CD8-positive, alpha-beta memory T cell (primary cell): Measurements from ENCODE around the gene SAFB2. TPM values are rescaled to one million over a fixed set of nuclear protein-coding genes. Genes with fewer than 3 reads are reported as not detected.

ENCODE experiments used
- CTCF ChIA-PET: fragments of 350-600 bp; sonication (Branson Sonifier 250); formaldehyde crosslinking; loops from one replicate; lab custom pipeline; 2021; ENCODE audit warnings: antibody characterized with exemption; lab: Charles Lee
- POLR2A ChIA-PET: fragments of 350-600 bp; sonication (Branson Sonifier 250); formaldehyde crosslinking; loops from one replicate; lab custom pipeline; 2021; ENCODE audit warnings: antibody characterized with exemption; lab: Charles Lee
- DNase-seq, 5 donors: peaks; one replicate each; pipeline versions ENCODE4 v3.0.0 to v3.0.0-alpha.2; 2020 to 2022; ENCODE audit warnings: mixed read lengths in 1 of 5
- H3K27ac ChIP-seq: one replicate; pipeline ENCODE4 v1.7.0; 2013; ENCODE audit warnings: low read depth, mild to moderate bottlenecking, low read length, moderate library complexity
- H3K27me3 ChIP-seq: 2 replicates; pipeline ENCODE4 v1.7.0; 2013; ENCODE audit warnings: low read length, mild to moderate bottlenecking; ENCODE audit not compliant: insufficient read depth, poor library complexity, severe bottlenecking
- H3K36me3 ChIP-seq: 2 replicates; pipeline ENCODE4 v1.7.0; 2013; ENCODE audit warnings: mild to moderate bottlenecking, low read length, moderate library complexity; ENCODE audit not compliant: insufficient read depth
- H3K4me1 ChIP-seq: 2 replicates; pipeline ENCODE4 v1.7.0; 2013; ENCODE audit warnings: mild to moderate bottlenecking, low read length, moderate library complexity; ENCODE audit not compliant: insufficient read depth
- H3K4me3 ChIP-seq: 2 replicates; pipeline ENCODE4 v1.7.0; 2013; ENCODE audit warnings: mild to moderate bottlenecking, low read length
- H3K9me3 ChIP-seq: 2 replicates; pipeline ENCODE4 v1.7.0; 2013; ENCODE audit warnings: mild to moderate bottlenecking, low read length
- H3K27ac Mint-ChIP-seq, 8 donors: one replicate each; pipeline ENCODE4 v1.8.0; 2020 to 2021; ENCODE audit warnings: mixed read lengths in 8 of 8, mild to moderate bottlenecking in 6 of 8, inconsistent platforms in 3 of 8, moderate library complexity in 3 of 8
- H3K27me3 Mint-ChIP-seq, 2 donors: one replicate each; pipeline ENCODE4 v1.8.0; 2020 to 2021; ENCODE audit warnings: mixed read lengths in 2 of 2, mild to moderate bottlenecking in 1 of 2, moderate library complexity in 1 of 2
- H3K36me3 Mint-ChIP-seq, 3 donors: one replicate each; pipeline ENCODE4 v1.8.0; 2020 to 2021; ENCODE audit warnings: mixed read lengths in 3 of 3, inconsistent platforms in 1 of 3, mild to moderate bottlenecking in 1 of 3
- H3K4me1 Mint-ChIP-seq, 3 donors: one replicate each; pipeline ENCODE4 v1.8.0; 2020 to 2021; ENCODE audit warnings: mixed read lengths in 3 of 3, inconsistent platforms in 1 of 3, mild to moderate bottlenecking in 1 of 3
- H3K4me3 Mint-ChIP-seq, 7 donors: one replicate each; pipeline ENCODE4 v1.8.0; 2020 to 2021; ENCODE audit warnings: mixed read lengths in 7 of 7, mild to moderate bottlenecking in 6 of 7, moderate library complexity in 4 of 7, inconsistent platforms in 2 of 7
- H3K9me3 Mint-ChIP-seq, 5 donors: one replicate each; pipeline ENCODE4 v1.8.0; 2020 to 2022; ENCODE audit warnings: mixed read lengths in 5 of 5, mild to moderate bottlenecking in 3 of 5, moderate library complexity in 2 of 5, inconsistent platforms in 1 of 5
- polyA plus RNA-seq: library from polyadenylated mRNA; unstranded; fragments of 300-500 nt; fragmentation: Illumina TruSeq; gene quantifications from one replicate; pipeline ENCODE4 v1.2.3, GENCODE V29; 2021
- total RNA-seq, 2 experiments: library from RNA; stranded (reverse); gene quantifications; one replicate each; pipeline ENCODE4 v1.2.3, GENCODE V29; 2021

The SAFB2 gene
- total and polyA plus RNA-seq, 3 experiments from 2014 or later: 56.4 to 98.2 (median 87.8) TPM

- Histone ChIP-seq H3K36me3 (peaks cover 70% of the 10 kb centered on the region), H3K27ac (no peak overlapping the region), H3K9me3 (no peaks in the 10 kb centered on the region), H3K27me3 (no peaks in the 10 kb centered on the region), H3K4me3 (no peak overlapping the region), H3K4me1 (no peaks in the 10 kb centered on the region)
- no peak overlapping the region for H3K4me3 Mint-ChIP-seq
- H3K36me3 Mint-ChIP-seq: peaks cover 4 to 87% (median 36%) of the 10 kb centered on the region in 3 donors
- H3K9me3 Mint-ChIP-seq: no peaks in the 10 kb centered on the region
- peaks cover 36 to 48% (median 37%) of the 10 kb centered on the region in 3 donors for H3K4me1 Mint-ChIP-seq
- CTCF ChIA-PET: no interaction called here
- H3K27ac Mint-ChIP-seq: peak overlapping the region in 4 of 8 donors; percentile 18 to 60 (median 34)
- POLR2A ChIA-PET: no interaction called here
- peaks cover 0 to 3% of the 10 kb centered on the region in 2 donors for H3K27me3 Mint-ChIP-seq
- no peak for DNase-seq
These were observed 22.8 kb upstream of the SAFB2 start for GRCh38 chr19:5645409-5645808.

DNA sequence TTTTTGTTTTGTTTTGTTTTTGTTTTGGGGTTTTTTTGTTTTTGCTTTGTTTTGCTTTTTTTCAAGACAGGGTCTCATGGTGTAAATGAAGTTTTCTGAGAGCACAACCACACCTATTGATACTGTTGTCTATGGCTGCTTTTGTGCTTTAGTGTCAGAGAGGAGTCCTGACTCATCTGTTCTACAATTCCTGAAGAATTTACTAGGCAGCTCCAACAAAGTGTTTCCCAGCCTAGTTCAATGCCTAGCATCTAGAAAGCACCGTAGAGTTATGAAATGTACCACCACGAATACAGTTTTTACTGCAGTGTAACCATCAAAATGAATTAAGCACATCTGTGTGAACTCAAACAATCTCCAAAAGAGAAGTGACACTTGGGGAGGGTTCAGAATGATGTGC lies 21.5 kb upstream of the SAFB2 start:
- Histone ChIP-seq H3K36me3 (peaks cover 62% of the 10 kb centered on the region), H3K4me1 (peaks cover 3% of the 10 kb centered on the region), H3K27ac (no peak overlapping the region), H3K27me3 (no peaks in the 10 kb centered on the region), H3K4me3 (no peak overlapping the region), H3K9me3 (no peaks in the 10 kb centered on the region)
- no peak overlapping the region for H3K4me3 Mint-ChIP-seq
- peaks cover 4 to 83% (median 28%) of the 10 kb centered on the region in 3 donors for H3K36me3 Mint-ChIP-seq
- H3K27me3 Mint-ChIP-seq: peaks cover 0 to 3% of the 10 kb centered on the region in 2 donors
- DNase-seq: no peak
- peak overlapping the region in 3 of 8 donors; percentile 17 to 94 (median 77) for H3K27ac Mint-ChIP-seq
- POLR2A ChIA-PET: interaction anchor here (0.6 kb wide), 1 partner anchor 465 kb away, joined by 3 read pairs; no protein-coding TSS in a partner anchor
- no peaks in the 10 kb centered on the region for H3K9me3 Mint-ChIP-seq
- H3K4me1 Mint-ChIP-seq: peaks cover 40 to 56% (median 41%) of the 10 kb centered on the region in 3 donors
- CTCF ChIA-PET: no interaction called here

DNA sequence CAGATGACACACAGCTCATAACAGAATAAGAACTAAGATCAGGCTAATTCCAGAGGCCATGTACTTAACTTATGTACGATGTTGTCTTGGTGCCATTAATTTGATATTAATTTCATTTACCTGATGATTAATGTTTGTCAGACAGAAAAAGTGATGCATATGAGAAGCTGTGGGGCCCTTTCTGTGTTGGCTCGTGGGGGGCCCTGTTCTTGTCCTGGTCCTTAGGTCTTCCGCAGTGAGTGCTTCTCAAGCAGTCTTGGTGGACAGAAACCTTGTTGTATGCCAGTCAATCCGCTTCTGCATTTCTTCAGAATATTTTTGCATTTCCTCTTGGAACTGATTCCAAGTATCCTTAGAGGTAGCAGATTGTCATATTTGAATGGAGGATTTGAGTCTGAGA lies 20.5 kb upstream of the SAFB2 start:
- Mint-ChIP-seq H3K27me3 (peaks cover 0 to 3% of the 10 kb centered on the region in 2 donors), H3K4me3 (no peak overlapping the region), H3K9me3 (no peaks in the 10 kb centered on the region), H3K4me1 (peaks cover 41 to 57% (median 43%) of the 10 kb centered on the region in 3 donors), H3K36me3 (peaks cover 4 to 79% (median 24%) of the 10 kb centered on the region in 3 donors), H3K27ac (no peak overlapping the region)
- CTCF ChIA-PET: no interaction called here
- H3K9me3 ChIP-seq: no peaks in the 10 kb centered on the region
- DNase-seq: no peak
- H3K4me1 ChIP-seq: peaks cover 3% of the 10 kb centered on the region
- POLR2A ChIA-PET: no interaction called here
- no peak overlapping the region for H3K4me3 ChIP-seq
- H3K27me3 ChIP-seq: no peaks in the 10 kb centered on the region
- H3K27ac ChIP-seq: no peak overlapping the region
- H3K36me3 ChIP-seq: peaks cover 59% of the 10 kb centered on the region

DNA sequence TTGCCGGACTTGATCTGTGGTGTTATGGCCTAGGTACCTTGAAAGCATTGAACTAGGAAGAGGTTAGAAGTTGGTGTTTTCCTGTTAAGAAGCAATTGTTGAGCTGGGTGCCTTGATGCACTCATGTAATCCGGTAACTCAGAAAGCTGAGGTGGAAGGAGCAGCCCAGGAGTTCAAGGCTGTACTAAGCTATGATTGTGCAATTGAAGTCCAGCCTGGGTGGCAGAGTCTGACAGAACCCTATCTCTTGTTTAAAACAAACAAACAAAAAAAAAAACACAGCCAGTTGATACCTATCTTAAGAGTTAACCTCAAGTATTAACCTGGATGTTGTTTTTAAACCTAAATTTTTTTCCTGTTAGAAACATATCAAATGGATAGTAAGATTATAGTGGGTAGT lies 19.6 kb upstream of the SAFB2 start:
- Mint-ChIP-seq H3K4me3 (no peak overlapping the region), H3K36me3 (peaks cover 4 to 77% (median 19%) of the 10 kb centered on the region in 3 donors), H3K4me1 (peaks cover 47 to 64% (median 49%) of the 10 kb centered on the region in 3 donors), H3K9me3 (no peaks in the 10 kb centered on the region), H3K27ac (peak overlapping the region in 2 of 8 donors; percentile 33 to 76), H3K27me3 (peaks cover 0 to 2% of the 10 kb centered on the region in 2 donors)
- no peak for DNase-seq
- ChIA-PET CTCF (no interaction called here), POLR2A (no interaction called here)
- Histone ChIP-seq H3K27ac (no peak overlapping the region), H3K27me3 (no peaks in the 10 kb centered on the region), H3K9me3 (no peaks in the 10 kb centered on the region), H3K36me3 (peaks cover 50% of the 10 kb centered on the region), H3K4me3 (no peak overlapping the region), H3K4me1 (peaks cover 3% of the 10 kb centered on the region)

GRCh38 chr19:5641171-5641570 lies 18.6 kb upstream of the SAFB2 start:
- Mint-ChIP-seq H3K9me3 (no peaks in the 10 kb centered on the region), H3K4me3 (peak overlapping the region in 1 of 7 donors; percentile 20), H3K4me1 (peaks cover 44 to 62% (median 51%) of the 10 kb centered on the region in 3 donors), H3K27ac (peak overlapping the region in 2 of 8 donors; percentile 69 to 82), H3K27me3 (peaks cover 0 to 2% of the 10 kb centered on the region in 2 donors), H3K36me3 (peaks cover 4 to 67% (median 11%) of the 10 kb centered on the region in 3 donors)
- DNase-seq: no peak
- Histone ChIP-seq H3K36me3 (peaks cover 40% of the 10 kb centered on the region), H3K4me3 (no peak overlapping the region), H3K27me3 (no peaks in the 10 kb centered on the region), H3K9me3 (no peaks in the 10 kb centered on the region), H3K4me1 (peaks cover 3% of the 10 kb centered on the region), H3K27ac (no peak overlapping the region)
- CTCF ChIA-PET: no interaction called here
- POLR2A ChIA-PET: no interaction called here

- H3K4me3 ChIP-seq: no peak overlapping the region
- Mint-ChIP-seq H3K9me3 (no peaks in the 10 kb centered on the region), H3K4me1 (peaks cover 45 to 65% (median 60%) of the 10 kb centered on the region in 3 donors), H3K36me3 (peaks cover 0 to 53% (median 7%) of the 10 kb centered on the region in 3 donors), H3K27me3 (peaks cover 0 to 2% of the 10 kb centered on the region in 2 donors), H3K27ac (peak overlapping the region in 1 of 8 donors; percentile 18), H3K4me3 (no peak overlapping the region)
- DNase-seq: no peak
- peaks cover 14% of the 10 kb centered on the region for H3K36me3 ChIP-seq
- peaks cover 12% of the 10 kb centered on the region for H3K4me1 ChIP-seq
- ChIA-PET CTCF (no interaction called here), POLR2A (no interaction called here)
- no peaks in the 10 kb centered on the region for H3K27me3 ChIP-seq
- H3K27ac ChIP-seq: no peak overlapping the region
- no peaks in the 10 kb centered on the region for H3K9me3 ChIP-seq
These were observed 15.4 kb upstream of the SAFB2 start for GRCh38 chr19:5637971-5638370.

- H3K4me3 Mint-ChIP-seq: peak overlapping the region in 1 of 7 donors; percentile 41
- peaks cover 52 to 72% (median 72%) of the 10 kb centered on the region in 3 donors for H3K4me1 Mint-ChIP-seq
- POLR2A ChIA-PET: interaction anchor here (1.3 kb wide), 1 partner anchor 11 kb away, joined by 9 read pairs; no protein-coding TSS in a partner anchor
- Histone ChIP-seq H3K27ac (no peak overlapping the region), H3K4me1 (peaks cover 27% of the 10 kb centered on the region), H3K4me3 (no peak overlapping the region), H3K9me3 (no peaks in the 10 kb centered on the region), H3K27me3 (no peaks in the 10 kb centered on the region), H3K36me3 (no peaks in the 10 kb centered on the region)
- no peaks in the 10 kb centered on the region for H3K27me3 Mint-ChIP-seq
- H3K9me3 Mint-ChIP-seq: no peaks in the 10 kb centered on the region
- H3K27ac Mint-ChIP-seq: peak overlapping the region in 3 of 8 donors; percentile 43 to 79 (median 44)
- DNase-seq: no peak
- H3K36me3 Mint-ChIP-seq: peaks cover 0 to 51% (median 3%) of the 10 kb centered on the region in 3 donors
- CTCF ChIA-PET: no interaction called here
These were observed 12.9 kb upstream of the SAFB2 start for GRCh38 chr19:5635427-5635826.

DNA sequence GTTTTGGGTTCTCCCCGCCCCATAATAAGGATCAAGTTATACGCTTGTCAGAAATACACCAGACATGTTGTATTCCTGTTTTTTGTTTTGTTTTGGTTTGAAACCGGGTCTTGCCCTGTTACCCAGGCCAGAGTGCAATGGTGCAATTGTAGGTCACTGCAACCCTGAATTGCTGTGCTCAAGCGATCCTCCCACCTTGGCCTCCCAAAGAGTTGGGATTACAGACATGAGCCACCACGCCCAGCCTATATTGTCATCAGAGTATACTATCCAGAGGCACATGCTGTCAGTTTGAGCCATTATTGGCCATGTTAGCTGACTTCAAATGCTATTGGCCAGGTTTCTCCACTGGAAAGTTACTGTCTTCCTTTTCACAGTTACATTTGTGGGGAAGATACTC lies 10.1 kb upstream of the SAFB2 start:
- Mint-ChIP-seq H3K9me3 (no peaks in the 10 kb centered on the region), H3K4me1 (peaks cover 61 to 89% (median 87%) of the 10 kb centered on the region in 3 donors), H3K4me3 (peak overlapping the region in 3 of 7 donors; percentile 0 to 64 (median 13)), H3K27me3 (no peaks in the 10 kb centered on the region), H3K27ac (peak overlapping the region in 4 of 8 donors; percentile 17 to 53 (median 36)), H3K36me3 (peaks cover 1 to 65% (median 3%) of the 10 kb centered on the region in 3 donors)
- peaks cover 13% of the 10 kb centered on the region for H3K36me3 ChIP-seq
- H3K27ac ChIP-seq: no peak overlapping the region
- ChIA-PET CTCF (no interaction called here), POLR2A (interaction anchor here (1.1 kb wide), 1 partner anchor 9 kb away, joined by 5 read pairs; no protein-coding TSS in a partner anchor)
- H3K4me3 ChIP-seq: no peak overlapping the region
- no peak for DNase-seq
- H3K4me1 ChIP-seq: peaks cover 52% of the 10 kb centered on the region
- no peaks in the 10 kb centered on the region for H3K9me3 ChIP-seq
- H3K27me3 ChIP-seq: no peaks in the 10 kb centered on the region
